KMS-11 (cell line): ENCODE results near the gene GABBR2.

Source experiments
- H2AFZ ChIP-seq: fragments of 200-600 bp; sonication (generic); 2 replicates; pipeline ENCODE4 v1.6.1; 2016; ENCODE audit warnings: antibody characterized with exemption, mixed run types, low read depth
- H3K27ac ChIP-seq: fragments of 200-600 bp; sonication (generic); 2 replicates; pipeline ENCODE4 v1.6.1; 2016; ENCODE audit warnings: mild to moderate bottlenecking, mixed run types
- H3K27me3 ChIP-seq: fragments of 200-600 bp; sonication (generic); 2 replicates; pipeline ENCODE4 v1.6.1; 2017; ENCODE audit warnings: mild to moderate bottlenecking, low read depth, mixed run types, moderate library complexity; ENCODE audit not compliant: insufficient read depth
- H3K36me3 ChIP-seq: fragments of 200-600 bp; sonication (generic); 2 replicates; pipeline ENCODE4 v1.6.1; 2017; ENCODE audit warnings: mild to moderate bottlenecking, mixed run types; ENCODE audit not compliant: insufficient read depth
- H3K4me1 ChIP-seq: fragments of 200-600 bp; sonication (generic); 2 replicates; pipeline ENCODE4 v1.6.1; 2016; ENCODE audit warnings: mild to moderate bottlenecking, low read depth, mixed run types; ENCODE audit not compliant: poor library complexity, severe bottlenecking
- H3K4me2 ChIP-seq: fragments of 200-600 bp; sonication (generic); 2 replicates; pipeline ENCODE4 v1.7.0; 2016; ENCODE audit warnings: mild to moderate bottlenecking, mixed run types
- H3K4me3 ChIP-seq: fragments of 200-600 bp; sonication (generic); IDR thresholded peaks from 2 replicates; pipeline ENCODE4 v1.6.1; 2017; ENCODE audit warnings: low read depth, low read length, mixed read lengths; ENCODE audit not compliant: insufficient read depth
- H3K79me2 ChIP-seq: fragments of 200-600 bp; sonication (generic); 2 replicates; pipeline ENCODE4 v1.6.1; 2016; ENCODE audit warnings: low read depth, mixed run types; ENCODE audit not compliant: insufficient read depth
- H3K9ac ChIP-seq: fragments of 200-600 bp; sonication (generic); 2 replicates; pipeline ENCODE4 v1.6.1; 2016; ENCODE audit warnings: mild to moderate bottlenecking, mixed run types
- H4K20me1 ChIP-seq: fragments of 200-600 bp; sonication (generic); 2 replicates; pipeline ENCODE4 v1.6.1; 2016; ENCODE audit warnings: mild to moderate bottlenecking, mixed run types; ENCODE audit not compliant: insufficient read depth
- TF ChIP-seq, protein P1 (sequence below): fragments of 200-600 bp; sonication (generic); conservative IDR thresholded peaks from 2 replicates; pipeline ENCODE4 v1.6.1; 2017; ENCODE audit warnings: low read depth, mild to moderate bottlenecking, antibody characterized with exemption, low read length, moderate library complexity, mixed read lengths

The GABBR2 gene

GRCh38 chr9:98363644-98364043 is 345.1 kb downstream of the GABBR2 start:
- TF ChIP-seq, protein P1, sequence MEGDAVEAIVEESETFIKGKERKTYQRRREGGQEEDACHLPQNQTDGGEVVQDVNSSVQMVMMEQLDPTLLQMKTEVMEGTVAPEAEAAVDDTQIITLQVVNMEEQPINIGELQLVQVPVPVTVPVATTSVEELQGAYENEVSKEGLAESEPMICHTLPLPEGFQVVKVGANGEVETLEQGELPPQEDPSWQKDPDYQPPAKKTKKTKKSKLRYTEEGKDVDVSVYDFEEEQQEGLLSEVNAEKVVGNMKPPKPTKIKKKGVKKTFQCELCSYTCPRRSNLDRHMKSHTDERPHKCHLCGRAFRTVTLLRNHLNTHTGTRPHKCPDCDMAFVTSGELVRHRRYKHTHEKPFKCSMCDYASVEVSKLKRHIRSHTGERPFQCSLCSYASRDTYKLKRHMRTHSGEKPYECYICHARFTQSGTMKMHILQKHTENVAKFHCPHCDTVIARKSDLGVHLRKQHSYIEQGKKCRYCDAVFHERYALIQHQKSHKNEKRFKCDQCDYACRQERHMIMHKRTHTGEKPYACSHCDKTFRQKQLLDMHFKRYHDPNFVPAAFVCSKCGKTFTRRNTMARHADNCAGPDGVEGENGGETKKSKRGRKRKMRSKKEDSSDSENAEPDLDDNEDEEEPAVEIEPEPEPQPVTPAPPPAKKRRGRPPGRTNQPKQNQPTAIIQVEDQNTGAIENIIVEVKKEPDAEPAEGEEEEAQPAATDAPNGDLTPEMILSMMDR: no peak
- H3K79me2 ChIP-seq: no peaks in the 10 kb centered on the region
- no peak overlapping the region for H3K27ac ChIP-seq
- H3K4me2 ChIP-seq: no peak overlapping the region
- no peak overlapping the region for H3K4me3 ChIP-seq
- H3K36me3 ChIP-seq: no peaks in the 10 kb centered on the region
- H3K9ac ChIP-seq: no peak overlapping the region
- H2AFZ ChIP-seq: no peak overlapping the region
- no peaks in the 10 kb centered on the region for H3K4me1 ChIP-seq
- H3K27me3 ChIP-seq: no peaks in the 10 kb centered on the region
- no peaks in the 10 kb centered on the region for H4K20me1 ChIP-seq

DNA sequence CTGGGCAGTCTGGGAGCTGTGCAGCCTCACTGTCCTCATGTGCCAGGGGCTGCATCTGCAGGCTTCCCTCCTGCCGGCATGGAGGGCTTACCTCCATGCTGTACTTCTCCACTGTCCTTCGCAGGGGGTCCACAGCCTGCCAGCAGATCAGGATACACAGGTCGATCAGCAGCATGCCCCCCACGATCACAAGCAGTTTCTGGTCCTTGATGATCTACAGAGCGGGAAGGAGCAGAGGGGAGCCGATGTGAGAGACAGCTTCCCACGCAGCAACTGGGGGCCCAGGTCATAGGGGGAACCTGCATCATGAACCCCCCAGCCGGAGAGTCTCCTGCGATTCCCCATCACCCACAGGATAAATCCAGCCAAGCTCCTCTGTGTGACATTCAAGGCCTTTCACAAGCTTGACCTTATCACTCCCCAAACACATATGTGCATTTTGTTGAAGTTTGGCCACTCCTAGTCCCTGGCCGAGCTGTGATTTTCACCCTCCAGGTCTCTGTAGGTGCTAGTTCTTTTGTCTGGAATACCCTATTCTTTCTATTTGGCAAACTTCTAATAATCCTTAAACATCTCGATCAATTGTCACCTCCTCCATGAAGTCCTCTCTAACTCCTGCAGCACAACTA is 346.0 kb downstream of the GABBR2 start:
- no peak overlapping the region for H3K9ac ChIP-seq
- H4K20me1 ChIP-seq: no peaks in the 10 kb centered on the region
- H3K4me3 ChIP-seq: no peak overlapping the region
- no peak overlapping the region for H3K27ac ChIP-seq
- no peak overlapping the region for H2AFZ ChIP-seq
- H3K4me1 ChIP-seq: no peaks in the 10 kb centered on the region
- TF ChIP-seq, protein P1: no peak
- no peak overlapping the region for H3K4me2 ChIP-seq
- no peaks in the 10 kb centered on the region for H3K27me3 ChIP-seq
- H3K79me2 ChIP-seq: no peaks in the 10 kb centered on the region
- H3K36me3 ChIP-seq: no peaks in the 10 kb centered on the region

DNA sequence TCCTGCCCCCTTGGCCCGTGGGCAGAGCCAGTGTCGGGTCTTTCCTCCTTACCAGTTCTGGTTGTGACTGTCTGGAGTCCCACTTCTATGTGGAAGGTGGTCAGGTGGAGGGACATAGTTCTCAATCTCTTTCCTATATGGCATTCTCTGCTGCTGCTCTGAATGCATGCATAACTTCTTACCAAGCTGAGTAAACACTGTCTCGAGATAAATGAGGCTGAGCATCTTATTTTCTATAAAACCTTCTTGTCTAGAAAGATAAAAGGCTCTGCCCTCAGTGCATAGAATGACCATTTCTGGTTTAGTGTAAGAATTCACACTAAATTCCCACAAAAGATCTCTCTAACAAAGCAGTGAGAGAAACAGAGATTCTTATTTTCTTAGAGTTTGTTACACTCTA is 347.1 kb downstream of the GABBR2 start:
- Histone ChIP-seq H3K4me3 (no peak overlapping the region), H3K4me2 (no peak overlapping the region), H3K27ac (no peak overlapping the region), H3K36me3 (no peaks in the 10 kb centered on the region), H3K27me3 (no peaks in the 10 kb centered on the region), H3K9ac (no peak overlapping the region), H3K4me1 (no peaks in the 10 kb centered on the region), H2AFZ (no peak overlapping the region), H3K79me2 (no peaks in the 10 kb centered on the region), H4K20me1 (no peaks in the 10 kb centered on the region)
- TF ChIP-seq, protein P1: no peak

GRCh38 chr9:98360176-98360708 is 348.5 kb downstream of the GABBR2 start:
- no peaks in the 10 kb centered on the region for H3K79me2 ChIP-seq
- no peak overlapping the region for H3K4me3 ChIP-seq
- H2AFZ ChIP-seq: no peak overlapping the region

More at GRCh38 chr9:98360176-98360708, 348.5 kb downstream of the GABBR2 start:
- Histone ChIP-seq H3K4me2 (no peak overlapping the region), H4K20me1 (no peaks in the 10 kb centered on the region), H3K27me3 (no peaks in the 10 kb centered on the region), H3K36me3 (no peaks in the 10 kb centered on the region), H3K9ac (no peak overlapping the region), H3K4me1 (no peaks in the 10 kb centered on the region), H3K27ac (no peak overlapping the region)
- TF ChIP-seq, protein P1: no peak
